ENCODE data around the gene PI4KA. TPM values are rescaled to one million over a fixed set of nuclear protein-coding genes. Genes with fewer than 3 reads are reported as not detected.

Gene PI4KA
- total RNA-seq, 1 donor from 2014 or later: 40.5 TPM

DNA sequence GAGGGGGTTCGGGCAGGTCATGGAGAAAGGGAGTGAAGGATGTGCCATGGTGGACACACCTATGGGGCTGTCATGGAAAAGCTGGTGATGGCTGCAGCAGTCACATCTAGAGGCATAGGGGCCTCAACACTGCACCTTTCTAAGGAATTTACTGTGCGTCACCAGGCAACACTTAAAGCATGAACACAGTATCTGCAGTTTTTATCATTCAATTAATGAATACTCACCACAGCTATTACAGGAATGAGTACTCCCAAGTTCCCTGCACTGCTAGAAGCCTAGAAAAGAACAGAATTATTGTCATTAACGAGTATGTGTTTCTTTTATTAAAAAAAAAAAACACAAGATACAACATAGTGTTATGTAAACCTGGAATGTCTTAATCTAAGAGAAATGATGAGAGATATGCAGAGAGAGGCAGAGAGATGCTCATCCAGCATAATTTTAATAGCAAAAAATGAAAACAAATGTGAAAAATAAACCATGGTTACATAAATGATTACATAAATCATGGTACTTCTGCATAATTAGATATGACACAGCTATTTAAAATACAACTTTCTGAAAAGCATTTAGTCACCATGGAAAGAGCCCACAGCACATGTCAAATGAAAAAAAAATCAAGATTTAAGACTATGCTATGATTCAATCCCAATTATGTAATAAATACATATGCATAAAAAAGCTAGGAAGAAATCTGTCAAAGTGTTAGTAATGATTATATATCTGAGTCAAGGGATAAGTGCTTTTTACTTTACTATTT, 65.5 kb downstream of the PI4KA start:
- TF ChIP-seq, protein P1, sequence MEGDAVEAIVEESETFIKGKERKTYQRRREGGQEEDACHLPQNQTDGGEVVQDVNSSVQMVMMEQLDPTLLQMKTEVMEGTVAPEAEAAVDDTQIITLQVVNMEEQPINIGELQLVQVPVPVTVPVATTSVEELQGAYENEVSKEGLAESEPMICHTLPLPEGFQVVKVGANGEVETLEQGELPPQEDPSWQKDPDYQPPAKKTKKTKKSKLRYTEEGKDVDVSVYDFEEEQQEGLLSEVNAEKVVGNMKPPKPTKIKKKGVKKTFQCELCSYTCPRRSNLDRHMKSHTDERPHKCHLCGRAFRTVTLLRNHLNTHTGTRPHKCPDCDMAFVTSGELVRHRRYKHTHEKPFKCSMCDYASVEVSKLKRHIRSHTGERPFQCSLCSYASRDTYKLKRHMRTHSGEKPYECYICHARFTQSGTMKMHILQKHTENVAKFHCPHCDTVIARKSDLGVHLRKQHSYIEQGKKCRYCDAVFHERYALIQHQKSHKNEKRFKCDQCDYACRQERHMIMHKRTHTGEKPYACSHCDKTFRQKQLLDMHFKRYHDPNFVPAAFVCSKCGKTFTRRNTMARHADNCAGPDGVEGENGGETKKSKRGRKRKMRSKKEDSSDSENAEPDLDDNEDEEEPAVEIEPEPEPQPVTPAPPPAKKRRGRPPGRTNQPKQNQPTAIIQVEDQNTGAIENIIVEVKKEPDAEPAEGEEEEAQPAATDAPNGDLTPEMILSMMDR (IDR thresholded peaks at IDR 0.05; ENCODE audit: borderline replicate concordance): no peak
- Histone ChIP-seq H3K27ac (replicated peaks) (no peak overlapping the region), H3K36me3 (peaks cover 73% of the 10 kb centered on the region), H3K4me3 (no peak overlapping the region), H3K9me3 (replicated peaks) (no peaks in the 10 kb centered on the region), H3K27me3 (ENCODE audit: low read depth) (no peaks in the 10 kb centered on the region), H3K4me1 (peaks cover 5% of the 10 kb centered on the region)
- DNase-seq: no peak
- intact Hi-C loops (cut with micrococcal nuclease): no loop called here

DNA sequence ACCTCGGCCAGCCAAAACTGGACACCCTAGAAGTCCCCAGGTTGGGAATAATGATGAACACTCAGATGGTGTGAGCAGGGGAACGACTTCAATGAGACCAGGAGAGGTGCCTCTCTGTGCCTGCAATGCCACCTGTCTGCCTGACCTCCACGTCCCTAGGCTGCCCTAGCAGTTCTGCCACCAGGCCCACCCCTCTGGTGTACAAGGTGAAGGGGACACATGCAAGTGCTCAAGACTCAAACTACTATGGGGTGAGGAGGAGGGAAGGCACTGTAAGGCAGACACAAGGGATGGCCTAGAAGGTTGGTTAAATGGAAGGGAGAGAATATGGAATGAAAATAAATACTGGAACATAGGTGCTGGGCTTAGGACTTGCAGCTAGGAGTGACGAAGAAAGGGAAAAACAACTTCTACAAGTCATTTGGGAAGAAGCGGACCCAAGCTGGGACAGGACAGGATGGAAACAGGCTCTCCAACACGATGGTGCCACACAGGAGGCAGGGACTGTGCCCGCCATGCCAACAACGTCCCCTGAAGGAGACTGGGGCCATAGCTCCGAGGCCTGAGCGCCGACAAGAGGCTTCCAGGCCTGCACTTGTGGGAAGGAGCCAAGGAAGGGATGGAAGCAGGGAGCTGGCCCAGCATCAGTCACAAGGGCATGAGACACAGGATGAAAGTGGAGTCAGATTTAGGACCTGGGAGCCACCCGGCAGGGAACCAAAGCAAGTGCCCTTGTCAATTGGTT, 66.2 kb downstream of the PI4KA start:
- no peaks in the 10 kb centered on the region for H3K9me3 ChIP-seq (replicated peaks)
- H3K4me3 ChIP-seq: no peak overlapping the region
- DNase-seq: no peak
- peaks cover 13% of the 10 kb centered on the region for H3K4me1 ChIP-seq
- TF ChIP-seq, protein P1 (IDR thresholded peaks at IDR 0.05; ENCODE audit: borderline replicate concordance): no peak
- peaks cover 72% of the 10 kb centered on the region for H3K36me3 ChIP-seq
- H3K27ac ChIP-seq (replicated peaks): no peak overlapping the region
- intact Hi-C loops (cut with micrococcal nuclease): no loop called here
- no peaks in the 10 kb centered on the region for H3K27me3 ChIP-seq (ENCODE audit: low read depth)

DNA sequence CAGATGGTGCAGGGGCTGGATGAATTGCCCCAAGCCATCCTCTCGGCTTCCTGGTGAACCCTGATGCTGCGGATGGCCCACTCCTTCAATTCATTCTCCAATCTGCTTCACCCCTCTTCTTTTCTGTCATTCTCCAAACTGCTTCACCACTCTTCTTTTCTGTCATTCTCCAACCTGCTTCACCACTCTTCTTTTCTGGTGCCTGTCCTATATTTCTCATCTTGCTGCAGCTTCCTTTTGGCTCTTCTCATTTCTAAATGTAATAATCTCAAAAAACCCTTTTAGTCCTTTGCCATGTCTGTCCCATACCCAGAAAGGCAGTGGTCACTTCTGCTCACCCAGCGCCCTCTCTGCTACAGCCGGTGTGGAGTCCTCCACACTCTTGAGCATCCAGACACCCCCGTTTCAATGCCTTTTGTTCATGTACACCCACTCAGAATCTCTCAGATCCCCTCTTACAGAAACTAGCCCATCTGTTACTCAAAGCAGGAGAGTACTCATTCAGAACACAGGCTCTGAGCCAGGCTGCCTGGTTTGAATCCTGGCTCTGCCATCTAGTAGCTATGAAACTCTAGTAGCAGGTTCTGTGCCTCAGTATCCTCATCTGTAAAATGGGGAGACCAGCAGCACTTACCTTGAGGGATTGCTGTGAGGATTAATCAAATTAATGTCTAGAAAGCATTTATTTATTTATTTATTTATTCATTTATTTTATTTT, 69.8 kb downstream of the PI4KA start:
- no peak for DNase-seq
- peaks cover 28% of the 10 kb centered on the region for H3K4me1 ChIP-seq
- no peaks in the 10 kb centered on the region for H3K27me3 ChIP-seq (ENCODE audit: low read depth)
- intact Hi-C loops (cut with micrococcal nuclease): no loop called here
- no peaks in the 10 kb centered on the region for H3K9me3 ChIP-seq (replicated peaks)
- no peak overlapping the region for H3K27ac ChIP-seq (replicated peaks)
- TF ChIP-seq, protein P1 (IDR thresholded peaks at IDR 0.05; ENCODE audit: borderline replicate concordance): no peak
- H3K4me3 ChIP-seq: no peak overlapping the region
- peaks cover 47% of the 10 kb centered on the region for H3K36me3 ChIP-seq

DNA sequence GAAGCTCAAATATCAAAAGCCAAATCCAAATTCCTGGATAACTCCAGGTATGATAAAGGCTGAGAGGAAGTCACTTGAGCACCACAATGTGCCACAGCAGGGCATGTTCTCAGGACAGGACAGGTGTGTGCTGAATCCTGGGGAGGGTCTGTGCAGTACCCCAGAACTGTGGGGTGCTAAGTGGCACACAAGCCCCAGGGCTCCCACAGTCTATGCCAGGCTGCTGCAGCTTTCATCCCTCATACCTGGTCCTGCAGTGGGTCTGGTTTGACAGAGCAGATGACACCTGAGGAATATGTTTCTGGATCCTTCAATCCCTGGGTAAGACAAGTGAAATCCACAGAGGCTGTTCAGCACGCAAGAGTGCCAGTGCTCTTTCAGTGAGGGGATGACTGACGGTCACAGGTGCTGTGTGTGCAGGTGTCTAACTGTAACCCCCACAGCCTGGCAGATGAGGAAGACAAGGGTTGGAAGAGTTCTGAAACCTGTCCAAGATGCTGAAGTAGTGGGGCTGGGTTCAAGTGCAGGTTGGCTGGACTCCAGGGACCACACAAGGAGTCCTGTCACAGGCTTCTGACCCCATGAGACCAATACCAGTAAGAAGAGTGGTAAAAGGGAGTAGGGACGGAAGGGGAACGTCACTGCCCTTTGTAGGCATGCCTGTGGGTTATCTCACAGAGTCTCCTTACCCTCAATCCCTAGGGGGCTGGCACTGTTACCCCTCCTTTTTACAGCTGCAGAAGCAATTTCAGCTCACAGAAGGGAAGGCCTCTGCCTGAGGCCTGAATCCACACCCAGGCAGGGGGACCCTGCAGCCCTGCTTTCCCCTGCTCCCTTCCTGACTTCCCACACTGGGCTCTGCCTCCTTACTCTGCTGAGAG, 70.6 kb downstream of the PI4KA start:
- Histone ChIP-seq H3K4me1 (peaks cover 28% of the 10 kb centered on the region), H3K27ac (replicated peaks) (no peak overlapping the region), H3K9me3 (replicated peaks) (no peaks in the 10 kb centered on the region), H3K4me3 (no peak overlapping the region), H3K36me3 (peaks cover 47% of the 10 kb centered on the region), H3K27me3 (ENCODE audit: low read depth) (no peaks in the 10 kb centered on the region)
- DNase-seq: no peak
- TF ChIP-seq, protein P1 (IDR thresholded peaks at IDR 0.05; ENCODE audit: borderline replicate concordance): no peak
- intact Hi-C loops (cut with micrococcal nuclease): no loop called here

DNA sequence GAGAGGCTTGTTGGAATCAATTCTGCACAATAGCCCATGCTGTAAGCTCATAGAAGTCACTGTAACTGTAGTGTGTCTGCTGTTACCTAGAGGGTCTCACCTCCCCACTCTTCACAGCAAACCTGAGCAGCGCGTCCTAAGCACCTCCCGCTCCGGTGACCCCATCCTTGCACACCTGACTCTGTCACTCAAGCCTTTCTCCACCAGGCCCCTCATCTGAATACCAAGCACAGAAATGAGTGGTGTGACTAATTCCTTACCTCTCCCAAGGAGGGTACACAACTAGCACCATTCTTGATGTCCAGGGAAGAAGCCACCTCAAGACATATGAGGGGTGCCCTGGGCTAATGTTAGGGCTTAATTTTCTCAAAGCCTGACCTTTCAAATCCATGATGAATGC, 71.4 kb downstream of the PI4KA start:
- Histone ChIP-seq H3K27me3 (ENCODE audit: low read depth) (no peaks in the 10 kb centered on the region), H3K9me3 (replicated peaks) (no peaks in the 10 kb centered on the region), H3K36me3 (peaks cover 47% of the 10 kb centered on the region), H3K27ac (replicated peaks) (peak overlapping the region; percentile 52), H3K4me1 (peaks cover 28% of the 10 kb centered on the region), H3K4me3 (no peak overlapping the region)
- no peak for DNase-seq
- TF ChIP-seq, protein P1 (IDR thresholded peaks at IDR 0.05; ENCODE audit: borderline replicate concordance): no peak
- intact Hi-C loops (cut with micrococcal nuclease): no loop called here

Measured in left ventricle myocardium inferior (tissue), 1 donor.